ENCODE measurements around the gene SYCP2.

SYCP2 gene

DNA sequence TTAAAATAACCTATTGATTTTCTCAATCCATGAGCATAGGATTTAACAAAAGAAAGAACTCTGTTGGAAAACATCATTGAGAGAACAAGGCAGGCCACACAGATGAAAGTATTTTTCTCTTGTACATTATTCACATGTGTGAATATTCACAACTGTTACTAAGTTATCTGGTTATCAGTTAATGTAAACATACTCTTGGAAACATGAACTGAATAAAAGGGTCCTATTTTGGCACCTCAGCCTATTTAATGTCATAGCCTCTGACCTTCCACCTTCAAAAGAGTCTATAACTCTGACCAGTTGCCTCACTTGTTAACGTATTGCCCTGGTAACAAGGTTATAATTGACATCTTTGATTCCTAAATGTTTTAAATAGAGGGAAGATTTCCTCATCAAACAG, 8.1 kb downstream of the SYCP2 start:
- POLR2A ChIA-PET, result interaction anchor here (2.7 kb wide), 1 partner anchor 14 kb away, joined by 19 read pairs; the partner anchor contains the start of genes FAM217B and PPP1R3D
- TF ChIP-seq FOXA1 (IDR thresholded peaks at IDR 0.05) (no peak), BHLHE40 (IDR thresholded peaks at IDR 0.05; ENCODE audit: borderline replicate concordance) (no peak), HDGF (IDR thresholded peaks at IDR 0.05; ENCODE audit: borderline replicate concordance) (no peak), SUZ12 (IDR thresholded peaks at IDR 0.05) (no peak), FOXK2 (IDR thresholded peaks at IDR 0.05) (no peak), CTBP1 (IDR thresholded peaks at IDR 0.05; ENCODE audit: borderline replicate concordance) (no peak), L3MBTL2 (conservative IDR thresholded peaks at IDR 0.05) (no peak), ELF4 (IDR thresholded peaks at IDR 0.05) (no peak), NFRKB (IDR thresholded peaks at IDR 0.05) (no peak), FOXM1 (IDR thresholded peaks at IDR 0.05; ENCODE audit: borderline replicate concordance) (no peak), ZNF384 (IDR thresholded peaks at IDR 0.05) (no peak), ARNT (IDR thresholded peaks at IDR 0.05) (no peak)
- TF ChIP-seq, protein P1, sequence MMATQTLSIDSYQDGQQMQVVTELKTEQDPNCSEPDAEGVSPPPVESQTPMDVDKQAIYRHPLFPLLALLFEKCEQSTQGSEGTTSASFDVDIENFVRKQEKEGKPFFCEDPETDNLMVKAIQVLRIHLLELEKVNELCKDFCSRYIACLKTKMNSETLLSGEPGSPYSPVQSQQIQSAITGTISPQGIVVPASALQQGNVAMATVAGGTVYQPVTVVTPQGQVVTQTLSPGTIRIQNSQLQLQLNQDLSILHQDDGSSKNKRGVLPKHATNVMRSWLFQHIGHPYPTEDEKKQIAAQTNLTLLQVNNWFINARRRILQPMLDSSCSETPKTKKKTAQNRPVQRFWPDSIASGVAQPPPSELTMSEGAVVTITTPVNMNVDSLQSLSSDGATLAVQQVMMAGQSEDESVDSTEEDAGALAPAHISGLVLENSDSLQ (IDR thresholded peaks at IDR 0.05), result no peak
- no peak for DNase-seq (ENCODE audit: extremely low spot score)
- CTCF ChIA-PET, result interaction anchor here (1.0 kb wide), 1 partner anchor 9 kb away, joined by 5 read pairs; the partner anchor contains the start of gene SYCP2

DNA sequence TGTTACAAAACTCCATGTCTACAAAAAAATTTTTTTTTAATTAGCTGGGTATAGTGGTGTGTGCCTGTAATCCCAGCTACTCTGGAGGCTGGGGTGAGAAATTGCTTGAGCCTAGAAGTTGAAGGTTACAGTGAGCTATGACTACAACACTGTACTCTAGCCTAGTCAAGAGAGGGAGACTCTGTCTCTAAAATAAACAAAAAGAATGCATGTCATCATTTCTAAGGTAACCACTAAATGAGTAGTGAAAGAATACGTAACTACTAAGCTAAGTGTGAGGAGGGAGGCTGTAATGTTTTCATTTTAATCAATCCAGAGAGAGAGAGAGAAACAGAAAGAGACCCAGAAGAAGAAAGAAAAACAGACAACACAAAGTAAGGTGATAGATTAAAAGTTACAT, 9.9 kb downstream of the SYCP2 start:
- ChIA-PET CTCF (interaction anchor here (0.9 kb wide), 1 partner anchor 11 kb away, joined by 3 read pairs; the partner anchor contains the start of gene SYCP2), POLR2A (no interaction called here)
- no peak for TF ChIP-seq SP1 (IDR thresholded peaks at IDR 0.05)
- TF ChIP-seq HDGF (IDR thresholded peaks at IDR 0.05; ENCODE audit: borderline replicate concordance), result no peak
- no peak for TF ChIP-seq FOXM1 (IDR thresholded peaks at IDR 0.05; ENCODE audit: borderline replicate concordance)
- no peak for TF ChIP-seq SUZ12 (IDR thresholded peaks at IDR 0.05)
- TF ChIP-seq ZNF384 (IDR thresholded peaks at IDR 0.05), result no peak
- TF ChIP-seq LEF1 (IDR thresholded peaks at IDR 0.05; ENCODE audit: borderline replicate concordance), result no peak
- TF ChIP-seq CTBP1 (IDR thresholded peaks at IDR 0.05; ENCODE audit: borderline replicate concordance), result no peak
- no peak for TF ChIP-seq FOXA1 (IDR thresholded peaks at IDR 0.05)
- TF ChIP-seq L3MBTL2 (conservative IDR thresholded peaks at IDR 0.05), result no peak
- no peak for TF ChIP-seq ELF4 (IDR thresholded peaks at IDR 0.05)
- TF ChIP-seq BHLHE40 (IDR thresholded peaks at IDR 0.05; ENCODE audit: borderline replicate concordance), result no peak

DNA sequence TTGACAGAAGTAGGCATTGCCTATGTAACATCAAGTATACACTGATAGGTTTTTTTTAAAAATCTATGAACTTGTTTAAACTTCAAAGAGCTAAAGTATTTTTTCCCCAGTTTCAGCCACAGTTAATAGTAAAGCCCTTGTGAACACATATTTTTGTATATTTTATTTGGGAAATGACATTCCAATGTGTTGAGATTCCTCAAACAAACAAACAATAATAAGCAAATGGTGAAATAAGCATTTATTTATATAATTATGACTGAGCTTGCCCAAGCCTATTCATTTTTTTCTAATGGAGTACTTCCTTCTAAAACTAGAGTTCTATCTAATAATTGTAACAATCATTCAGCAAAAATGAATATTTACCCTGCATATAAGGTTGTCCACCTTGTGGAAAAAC, 12.5 kb downstream of the SYCP2 start:
- CTCF ChIA-PET, result no interaction called here
- no peak for DNase-seq (ENCODE audit: extremely low spot score)

More for the DNA sequence above, 9.9 kb downstream of the SYCP2 start:
- no peak for DNase-seq (ENCODE audit: extremely low spot score)

DNA sequence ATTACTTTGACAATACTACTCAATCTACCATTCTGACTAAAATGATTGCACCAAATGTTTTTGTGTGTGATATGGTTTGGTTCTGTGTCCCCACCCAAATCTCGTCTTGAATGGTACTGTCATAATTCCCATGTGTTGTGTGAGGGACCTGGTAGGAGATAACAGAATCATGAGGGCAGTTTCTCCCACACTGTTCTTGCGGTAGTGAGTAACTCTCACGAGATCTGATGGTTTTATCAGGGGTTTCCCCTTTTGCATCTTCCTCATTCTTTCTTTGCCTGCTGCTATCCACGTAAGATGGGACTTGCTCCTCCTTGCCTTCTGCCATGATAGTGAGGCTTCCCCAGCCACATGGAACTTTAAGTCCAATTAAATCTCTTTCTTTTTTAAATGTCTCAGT, 20.8 kb downstream of the SYCP2 start:
- TF ChIP-seq HDGF (IDR thresholded peaks at IDR 0.05; ENCODE audit: borderline replicate concordance) (no peak), TARDBP (IDR thresholded peaks at IDR 0.05) (no peak)
- no peak for DNase-seq (ENCODE audit: extremely low spot score)
- ChIA-PET CTCF (no interaction called here), POLR2A (no interaction called here)

More for the DNA sequence above, 12.5 kb downstream of the SYCP2 start:
- TF ChIP-seq BHLHE40 (IDR thresholded peaks at IDR 0.05; ENCODE audit: borderline replicate concordance) (no peak), ARNT (IDR thresholded peaks at IDR 0.05) (no peak), FOXK2 (IDR thresholded peaks at IDR 0.05) (no peak), ZNF384 (IDR thresholded peaks at IDR 0.05) (no peak), FOXM1 (IDR thresholded peaks at IDR 0.05; ENCODE audit: borderline replicate concordance) (no peak), SUZ12 (IDR thresholded peaks at IDR 0.05) (no peak), LEF1 (IDR thresholded peaks at IDR 0.05; ENCODE audit: borderline replicate concordance) (no peak), ELF4 (IDR thresholded peaks at IDR 0.05) (no peak), CTBP1 (IDR thresholded peaks at IDR 0.05; ENCODE audit: borderline replicate concordance) (no peak), L3MBTL2 (conservative IDR thresholded peaks at IDR 0.05) (no peak), SP1 (IDR thresholded peaks at IDR 0.05) (no peak), TARDBP (IDR thresholded peaks at IDR 0.05) (no peak), FOXA1 (IDR thresholded peaks at IDR 0.05) (no peak), NFRKB (IDR thresholded peaks at IDR 0.05) (no peak), HDGF (IDR thresholded peaks at IDR 0.05; ENCODE audit: borderline replicate concordance) (no peak)
- TF ChIP-seq, protein P1 (IDR thresholded peaks at IDR 0.05), result no peak
- POLR2A ChIA-PET, result no interaction called here

DNA sequence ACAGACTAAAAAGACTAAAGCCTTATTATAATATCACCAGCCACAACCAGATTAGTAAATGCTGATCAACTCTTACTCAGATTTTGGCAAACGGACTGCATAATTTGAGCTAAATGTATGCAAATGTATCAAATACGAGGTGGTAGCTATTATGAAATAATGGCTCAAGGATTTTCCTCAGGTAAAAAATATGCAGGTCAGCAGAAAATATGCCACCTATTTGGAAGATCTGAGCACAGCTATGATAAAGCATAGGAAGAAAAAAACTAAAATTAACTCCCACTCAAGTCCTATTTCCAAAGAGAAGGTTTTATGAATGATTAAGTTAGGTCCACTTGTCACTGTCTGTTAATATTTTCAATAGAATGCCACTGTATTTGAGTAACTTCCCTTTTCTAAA, 22.4 kb downstream of the SYCP2 start:
- POLR2A ChIA-PET, result no interaction called here
- CTCF ChIA-PET, result interaction anchor here (0.7 kb wide), 1 partner anchor 24 kb away, joined by 3 read pairs; no protein-coding TSS in a partner anchor
- TF ChIP-seq L3MBTL2 (conservative IDR thresholded peaks at IDR 0.05) (no peak), LEF1 (IDR thresholded peaks at IDR 0.05; ENCODE audit: borderline replicate concordance) (no peak), FOXM1 (IDR thresholded peaks at IDR 0.05; ENCODE audit: borderline replicate concordance) (no peak), FOXK2 (IDR thresholded peaks at IDR 0.05) (no peak), ELF4 (IDR thresholded peaks at IDR 0.05) (no peak), CTBP1 (IDR thresholded peaks at IDR 0.05; ENCODE audit: borderline replicate concordance) (no peak)
- DNase-seq (ENCODE audit: extremely low spot score), result no peak

DNA sequence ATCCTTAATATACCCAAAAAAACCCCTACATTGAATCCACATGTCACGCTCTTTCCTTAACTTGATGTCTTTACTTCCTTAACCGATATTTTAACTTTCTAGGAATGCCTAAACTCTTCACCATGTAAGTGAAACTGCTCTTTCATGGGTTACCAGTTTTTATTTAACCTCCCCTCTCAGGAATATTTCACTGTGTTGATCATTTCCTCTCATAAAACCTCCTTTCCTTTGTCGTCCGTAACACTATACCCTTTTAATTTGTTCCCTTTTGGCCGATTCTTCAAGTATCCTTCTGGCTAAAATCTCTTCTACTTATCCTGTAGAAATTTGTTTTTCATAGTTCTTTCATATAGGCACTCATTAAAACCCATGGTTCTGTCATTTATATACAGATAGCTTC, 24.6 kb downstream of the SYCP2 start:
- DNase-seq (ENCODE audit: extremely low spot score), result no peak
- CTCF ChIA-PET, result no interaction called here

More for the DNA sequence above, 24.6 kb downstream of the SYCP2 start:
- POLR2A ChIA-PET, result no interaction called here
- TF ChIP-seq, protein P1 (IDR thresholded peaks at IDR 0.05), result no peak
- TF ChIP-seq BHLHE40 (IDR thresholded peaks at IDR 0.05; ENCODE audit: borderline replicate concordance), result no peak
- TF ChIP-seq LEF1 (IDR thresholded peaks at IDR 0.05; ENCODE audit: borderline replicate concordance), result no peak
- TF ChIP-seq NFRKB (IDR thresholded peaks at IDR 0.05), result no peak
- no peak for TF ChIP-seq L3MBTL2 (conservative IDR thresholded peaks at IDR 0.05)
- no peak for TF ChIP-seq SP1 (IDR thresholded peaks at IDR 0.05)
- TF ChIP-seq FOXK2 (IDR thresholded peaks at IDR 0.05), result no peak
- TF ChIP-seq FOXM1 (IDR thresholded peaks at IDR 0.05; ENCODE audit: borderline replicate concordance), result no peak
- no peak for TF ChIP-seq FOXA1 (IDR thresholded peaks at IDR 0.05)
- no peak for TF ChIP-seq TARDBP (IDR thresholded peaks at IDR 0.05)
- no peak for TF ChIP-seq ARNT (IDR thresholded peaks at IDR 0.05)
- no peak for TF ChIP-seq ELF4 (IDR thresholded peaks at IDR 0.05)
- TF ChIP-seq CTBP1 (IDR thresholded peaks at IDR 0.05; ENCODE audit: borderline replicate concordance), result no peak
- TF ChIP-seq ZNF384 (IDR thresholded peaks at IDR 0.05), result no peak
- no peak for TF ChIP-seq SUZ12 (IDR thresholded peaks at IDR 0.05)
- TF ChIP-seq HDGF (IDR thresholded peaks at IDR 0.05; ENCODE audit: borderline replicate concordance), result no peak

All from HEK293T (cell line).